Nephron progenitor cell (in vitro differentiated cells): ENCODE data around the gene XPNPEP1.

Experiments used
- DNase-seq: peaks from one replicate; pipeline ENCODE4 v3.0.0; 2021
- H3K27ac Mint-ChIP-seq: 2 replicates; pipeline ENCODE4 v1.8.0; 2021; ENCODE audit warnings: mild to moderate bottlenecking, moderate library complexity, mixed read lengths
- H3K27me3 Mint-ChIP-seq: 2 replicates; pipeline ENCODE4 v1.8.0; 2021; ENCODE audit warnings: mild to moderate bottlenecking, low read depth, mixed read lengths; ENCODE audit not compliant: poor library complexity
- H3K36me3 Mint-ChIP-seq: 2 replicates; pipeline ENCODE4 v1.8.0; 2021; ENCODE audit warnings: low read depth, mixed read lengths
- H3K4me1 Mint-ChIP-seq: 2 replicates; pipeline ENCODE4 v1.8.0; 2021; ENCODE audit warnings: mixed read lengths
- H3K4me3 Mint-ChIP-seq: 2 replicates; pipeline ENCODE4 v1.8.0; 2021; ENCODE audit warnings: mild to moderate bottlenecking, moderate library complexity, mixed read lengths
- H3K9me3 Mint-ChIP-seq: 2 replicates; pipeline ENCODE4 v1.8.0; 2021; ENCODE audit warnings: mild to moderate bottlenecking, moderate library complexity, mixed read lengths
- CTCF ChIP-seq: fragments of 200-600 bp; sonication (generic); IDR thresholded peaks from 2 replicates; pipeline ENCODE4 v1.5.0; 2021; ENCODE audit warnings: antibody characterized with exemption

The XPNPEP1 gene

DNA sequence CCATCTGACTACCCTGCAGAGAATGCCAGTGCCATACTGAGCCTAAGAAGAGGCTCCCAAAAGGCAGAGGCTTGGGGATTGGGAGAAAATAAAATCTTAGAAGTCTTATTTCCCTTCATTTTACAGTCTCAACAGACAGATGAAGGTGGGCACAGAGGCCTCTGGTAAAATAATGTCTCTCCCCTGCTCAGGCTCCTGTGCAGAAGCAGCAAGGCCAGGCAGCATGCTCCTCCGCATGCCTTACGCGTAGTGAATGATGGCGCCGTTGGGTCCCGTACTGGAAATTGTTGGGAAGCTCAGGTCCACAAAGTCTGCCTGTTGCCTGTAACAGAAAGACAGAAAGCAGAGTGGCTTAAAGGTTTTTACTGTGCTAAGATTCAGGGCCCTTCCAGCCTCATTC, 45.8 kb downstream of the XPNPEP1 start:
- TF ChIP-seq CTCF = no peak
- H3K4me1 Mint-ChIP-seq = peaks cover 11% of the 10 kb centered on the region
- no peaks in the 10 kb centered on the region for H3K9me3 Mint-ChIP-seq
- H3K4me3 Mint-ChIP-seq = no peak overlapping the region
- DNase-seq = no peak
- H3K27ac Mint-ChIP-seq = no peak overlapping the region
- H3K36me3 Mint-ChIP-seq = peaks cover 72% of the 10 kb centered on the region
- no peaks in the 10 kb centered on the region for H3K27me3 Mint-ChIP-seq

- no peak for TF ChIP-seq CTCF
- H3K9me3 Mint-ChIP-seq = no peaks in the 10 kb centered on the region
- no peak overlapping the region for H3K4me3 Mint-ChIP-seq
- DNase-seq = no peak
- H3K27me3 Mint-ChIP-seq = no peaks in the 10 kb centered on the region
- peaks cover 82% of the 10 kb centered on the region for H3K36me3 Mint-ChIP-seq
- no peak overlapping the region for H3K27ac Mint-ChIP-seq
- H3K4me1 Mint-ChIP-seq = peaks cover 7% of the 10 kb centered on the region
Measured at GRCh38 chr10:109875828-109876821, 47.2 kb downstream of the XPNPEP1 start.

- DNase-seq = no peak
- Mint-ChIP-seq H3K9me3 (no peaks in the 10 kb centered on the region), H3K4me3 (no peak overlapping the region), H3K4me1 (no peaks in the 10 kb centered on the region), H3K27ac (no peak overlapping the region), H3K36me3 (peaks cover 82% of the 10 kb centered on the region), H3K27me3 (no peaks in the 10 kb centered on the region)
- no peak for TF ChIP-seq CTCF
Measured at GRCh38 chr10:109875151-109875568, 48.2 kb downstream of the XPNPEP1 start.

- Mint-ChIP-seq H3K27ac (no peak overlapping the region), H3K9me3 (no peaks in the 10 kb centered on the region), H3K36me3 (peaks cover 83% of the 10 kb centered on the region), H3K4me3 (no peak overlapping the region), H3K27me3 (peaks cover 4% of the 10 kb centered on the region), H3K4me1 (peaks cover 10% of the 10 kb centered on the region)
- no peak for TF ChIP-seq CTCF
- DNase-seq = no peak
Measured at GRCh38 chr10:109871476-109871875, 51.8 kb downstream of the XPNPEP1 start.

DNA sequence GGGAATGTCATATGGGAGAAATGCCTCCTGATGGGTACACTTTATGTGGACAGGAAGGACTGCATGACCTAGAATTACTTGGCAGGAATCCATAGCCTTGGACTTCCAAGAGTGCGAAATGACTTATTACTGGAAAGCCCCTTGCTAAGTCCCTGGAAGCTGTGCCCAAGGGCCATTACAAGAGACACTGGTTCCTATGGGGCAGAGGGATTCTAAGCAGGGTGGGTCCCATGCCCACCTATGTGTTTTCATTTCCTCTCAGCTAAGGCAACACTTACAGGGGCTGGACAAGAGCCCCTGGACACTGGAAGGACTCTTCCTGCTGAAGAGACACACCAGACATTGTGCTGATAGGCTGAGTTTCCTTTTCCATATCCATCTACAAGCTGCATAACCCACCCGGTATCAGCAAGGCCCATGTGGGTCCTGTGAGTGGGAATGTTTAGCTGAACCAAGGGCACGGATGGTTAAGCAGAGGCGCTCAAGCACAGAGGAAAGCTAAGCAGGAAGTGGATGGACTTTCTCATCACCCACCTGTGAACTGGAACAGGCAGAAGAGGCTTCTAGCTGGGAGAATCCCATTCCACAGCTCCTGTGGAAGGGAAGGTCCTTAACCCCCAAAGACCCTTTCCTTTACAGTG, 56.2 kb downstream of the XPNPEP1 start:
- no peak for DNase-seq

More for the DNA sequence above, 56.2 kb downstream of the XPNPEP1 start:
- no peak overlapping the region for H3K4me3 Mint-ChIP-seq
- H3K36me3 Mint-ChIP-seq = peaks cover 85% of the 10 kb centered on the region
- H3K9me3 Mint-ChIP-seq = peaks cover 20% of the 10 kb centered on the region
- TF ChIP-seq CTCF = no peak
- H3K27me3 Mint-ChIP-seq = peaks cover 7% of the 10 kb centered on the region
- peaks cover 14% of the 10 kb centered on the region for H3K4me1 Mint-ChIP-seq
- peak overlapping the region; percentile 14 for H3K27ac Mint-ChIP-seq
